OCI-LY7 (cell line): Measurements from ENCODE around the gene SPRN. TPM values are rescaled to one million over a fixed set of nuclear protein-coding genes. Genes with fewer than 3 reads are reported as not detected.

Source experiments
- BruUV-seq: library from RNA; stranded (reverse); fragments of 400-500 nt; replicated peaks from 2 replicates; lab custom pipeline; 2021; lab: Mats Ljungman, UMichigan
- CTCF ChIA-PET: fragments of 300-600 bp; sonication (Branson Sonifier 250); formaldehyde crosslinking; loops from one replicate; lab custom pipeline; 2022; ENCODE audit warnings: antibody characterized with exemption; ENCODE audit not compliant: unreplicated experiment; lab: Charles Lee
- POLR2A ChIA-PET: fragments of 300-600 bp; sonication (Branson Sonifier 250); formaldehyde crosslinking; loops from one replicate; lab custom pipeline; 2022; ENCODE audit warnings: antibody characterized with exemption; lab: Charles Lee
- DNase-seq: peaks from one replicate; pipeline ENCODE4 v3.0.0-alpha.2; 2015; ENCODE audit warnings: low spot score
- H2AFZ ChIP-seq: fragments of 200-600 bp; sonication (generic), shearing (Covaris generic); 2 replicates; pipeline ENCODE4 v1.6.1; 2014; ENCODE audit warnings: mild to moderate bottlenecking, antibody characterized with exemption, low read length, moderate library complexity
- H3K27ac ChIP-seq: fragments of 200-600 bp; sonication (generic); 2 replicates; pipeline ENCODE4 v1.5.1; 2014; ENCODE audit warnings: mixed run types, low read depth, mild to moderate bottlenecking, moderate library complexity, low read length, inconsistent platforms; ENCODE audit not compliant: poor library complexity, severe bottlenecking
- H3K36me3 ChIP-seq: fragments of 200-600 bp; sonication (generic); 2 replicates; pipeline ENCODE4 v1.6.1; 2014; ENCODE audit warnings: mild to moderate bottlenecking, antibody characterized with exemption, low read length, moderate library complexity, mixed read lengths; ENCODE audit not compliant: insufficient read depth
- H3K4me1 ChIP-seq: fragments of 200-600 bp; sonication (generic); 2 replicates; pipeline ENCODE4 v1.5.1; 2014; ENCODE audit warnings: mild to moderate bottlenecking, low read length; ENCODE audit not compliant: insufficient read depth, poor library complexity, severe bottlenecking
- H3K4me2 ChIP-seq: fragments of 200-600 bp; sonication (generic); 2 replicates; pipeline ENCODE4 v1.6.1; 2014; ENCODE audit warnings: mild to moderate bottlenecking, low read length
- H3K4me3 ChIP-seq: fragments of 200-600 bp; sonication (generic); 2 replicates; pipeline ENCODE4 v1.5.1; 2014; ENCODE audit warnings: mild to moderate bottlenecking, low read depth, low read length; ENCODE audit not compliant: poor library complexity, severe bottlenecking
- H3K79me2 ChIP-seq: fragments of 200-600 bp; sonication (generic); 2 replicates; pipeline ENCODE4 v1.6.1; 2016; ENCODE audit warnings: low read depth, mild to moderate bottlenecking, low read length, moderate library complexity, mixed read lengths; ENCODE audit not compliant: insufficient read depth
- H3K9me2 ChIP-seq: fragments of 200-600 bp; sonication (generic); 2 replicates; pipeline ENCODE4 v1.6.1; 2016; ENCODE audit warnings: mild to moderate bottlenecking, low read length, mixed read lengths; ENCODE audit not compliant: insufficient read depth
- H3K9me3 ChIP-seq: fragments of 200-600 bp; sonication (generic); 2 replicates; pipeline ENCODE4 v1.6.1; 2014; ENCODE audit warnings: mild to moderate bottlenecking, mixed run types, low read length, mixed read lengths
- H4K20me1 ChIP-seq: fragments of 200-600 bp; sonication (generic); 2 replicates; pipeline ENCODE4 v1.6.1; 2014; ENCODE audit warnings: mild to moderate bottlenecking, antibody characterized with exemption, low read length, moderate library complexity, mixed read lengths; ENCODE audit not compliant: insufficient read depth
- EZH2phosphoT487 ChIP-seq: fragments of 200-600 bp; sonication (generic); IDR thresholded peaks from 2 replicates; pipeline ENCODE4 v1.6.1; 2018; ENCODE audit warnings: low read depth, borderline replicate concordance, mild to moderate bottlenecking, mixed run types, antibody characterized with exemption, low read length, moderate library complexity, mixed read lengths
- intact Hi-C: fragments of 100-400 bp; cut with micrococcal nuclease; formaldehyde crosslinking; loops from one replicate; pipeline ENCODE4 v1.10.0; 2022; ENCODE audit not compliant: unreplicated experiment
- total RNA-seq, 2 experiments: library from RNA; depleted of rRNA in 1 of 2; stranded (reverse); fragments of >200 nt in 1 of 2; shearing (Covaris generic) in 1 of 2; gene quantifications; 2 replicates each; pipeline ENCODE4 v1.2.3, GENCODE V29; 2014 to 2022
- TF ChIP-seq, protein P1 (sequence below): fragments of 200-600 bp; sonication (generic); conservative IDR thresholded peaks from 2 replicates; pipeline ENCODE4 v1.5.1; 2014; ENCODE audit warnings: mild to moderate bottlenecking, antibody characterized with exemption, low read length, moderate library complexity, mixed read lengths

SPRN gene
- total RNA-seq, 2 experiments from 2014 or later = not detected

DNA sequence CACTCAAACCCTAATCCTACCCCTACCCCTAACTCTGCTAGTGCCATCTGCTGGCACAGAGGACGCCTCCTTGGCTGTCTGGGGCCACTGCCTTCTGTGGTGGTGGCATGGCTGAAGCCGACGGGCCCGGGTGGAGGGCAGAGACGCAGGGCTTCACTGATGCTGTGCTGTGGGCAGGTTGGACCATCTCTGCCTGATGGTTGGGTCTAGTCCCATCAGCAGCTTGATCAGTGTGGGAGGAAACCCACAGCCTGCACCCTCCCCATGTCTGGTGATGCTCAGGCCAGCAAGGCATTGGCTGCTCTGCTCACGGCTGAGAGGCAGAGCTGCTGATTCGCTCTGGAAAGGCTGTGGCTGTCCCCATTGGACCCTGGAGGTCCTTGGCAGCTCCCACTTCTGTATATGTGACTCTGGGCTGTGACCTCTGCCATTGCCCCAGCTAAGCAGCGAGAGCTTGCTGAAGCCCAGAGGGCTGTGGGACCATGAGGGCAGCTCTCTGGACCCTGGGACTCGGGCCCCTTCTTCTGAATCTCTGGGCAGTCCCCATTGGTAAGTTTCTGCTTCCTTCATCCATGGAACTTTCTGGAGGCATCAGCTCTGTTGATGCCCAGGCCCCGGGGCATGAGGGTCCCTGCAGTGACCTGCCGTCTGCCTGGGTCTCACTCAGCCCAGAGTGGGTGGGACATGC, 29.2 kb upstream of the SPRN start, which contains the start of gene SCART1:
Gene SCART1 (plus strand): TSS at position 430 of the 688 bp plus-strand sequence. CDS start 53 bp downstream, at position 483.
- Histone ChIP-seq H4K20me1 (no peaks in the 10 kb centered on the region), H3K4me1 (no peaks in the 10 kb centered on the region), H3K9me2 (no peaks in the 10 kb centered on the region), H3K4me3 (no peak within 1 kb of the TSS), H3K4me2 (no peak within 1 kb of the TSS), H3K79me2 (no peaks in the 10 kb centered on the region), H3K36me3 (no peaks in the 10 kb centered on the region), H2AFZ (no peak within 1 kb of the TSS), H3K9me3 (peaks cover 9% of the 10 kb centered on the region; the same call in 1 of the 2 replicates), H3K27ac (no peak within 1 kb of the TSS)
- DNase-seq = no peak
- TF ChIP-seq EZH2phosphoT487 = no peak
- TF ChIP-seq, protein P1, sequence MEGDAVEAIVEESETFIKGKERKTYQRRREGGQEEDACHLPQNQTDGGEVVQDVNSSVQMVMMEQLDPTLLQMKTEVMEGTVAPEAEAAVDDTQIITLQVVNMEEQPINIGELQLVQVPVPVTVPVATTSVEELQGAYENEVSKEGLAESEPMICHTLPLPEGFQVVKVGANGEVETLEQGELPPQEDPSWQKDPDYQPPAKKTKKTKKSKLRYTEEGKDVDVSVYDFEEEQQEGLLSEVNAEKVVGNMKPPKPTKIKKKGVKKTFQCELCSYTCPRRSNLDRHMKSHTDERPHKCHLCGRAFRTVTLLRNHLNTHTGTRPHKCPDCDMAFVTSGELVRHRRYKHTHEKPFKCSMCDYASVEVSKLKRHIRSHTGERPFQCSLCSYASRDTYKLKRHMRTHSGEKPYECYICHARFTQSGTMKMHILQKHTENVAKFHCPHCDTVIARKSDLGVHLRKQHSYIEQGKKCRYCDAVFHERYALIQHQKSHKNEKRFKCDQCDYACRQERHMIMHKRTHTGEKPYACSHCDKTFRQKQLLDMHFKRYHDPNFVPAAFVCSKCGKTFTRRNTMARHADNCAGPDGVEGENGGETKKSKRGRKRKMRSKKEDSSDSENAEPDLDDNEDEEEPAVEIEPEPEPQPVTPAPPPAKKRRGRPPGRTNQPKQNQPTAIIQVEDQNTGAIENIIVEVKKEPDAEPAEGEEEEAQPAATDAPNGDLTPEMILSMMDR = no peak
- ChIA-PET CTCF (no interaction called here), POLR2A (interaction anchor here (0.7 kb wide), 1 partner anchor 10 kb away, joined by 3 read pairs; no protein-coding TSS in a partner anchor)
- BruUV-seq = no TSS peak
- intact Hi-C loops = no loop called here

DNA sequence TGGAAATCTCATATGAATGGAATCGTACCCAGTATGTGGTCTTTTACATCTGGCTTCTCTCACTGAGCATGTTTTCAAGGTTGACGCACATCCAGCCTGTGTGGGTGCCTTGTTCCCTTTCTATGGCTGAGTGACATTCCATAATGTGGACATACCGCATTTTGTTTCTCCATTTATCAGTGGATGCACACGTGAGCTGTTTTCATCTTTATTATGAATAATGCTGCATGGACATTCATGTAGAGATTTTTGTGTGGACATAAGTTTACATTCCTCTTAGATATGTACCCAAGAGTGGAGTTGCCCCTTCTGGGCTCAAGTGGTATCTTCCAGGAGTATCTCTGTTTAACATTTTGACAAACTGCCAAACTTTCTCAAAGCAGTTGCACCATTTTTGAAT, 28.0 kb upstream of the SPRN start:
- TF ChIP-seq, protein P1 = no peak
- DNase-seq = no peak
- Histone ChIP-seq H3K4me1 (no peaks in the 10 kb centered on the region), H3K36me3 (no peaks in the 10 kb centered on the region), H3K4me3 (no peak overlapping the region), H3K79me2 (no peaks in the 10 kb centered on the region), H4K20me1 (no peaks in the 10 kb centered on the region), H2AFZ (no peak overlapping the region), H3K4me2 (no peak overlapping the region), H3K9me3 (peaks cover 18% of the 10 kb centered on the region; the same call in 1 of the 2 replicates), H3K27ac (no peak overlapping the region), H3K9me2 (no peaks in the 10 kb centered on the region)
- CTCF ChIA-PET = no interaction called here
- no TSS peak for BruUV-seq
- intact Hi-C loops = no loop called here
- POLR2A ChIA-PET = no interaction called here

DNA sequence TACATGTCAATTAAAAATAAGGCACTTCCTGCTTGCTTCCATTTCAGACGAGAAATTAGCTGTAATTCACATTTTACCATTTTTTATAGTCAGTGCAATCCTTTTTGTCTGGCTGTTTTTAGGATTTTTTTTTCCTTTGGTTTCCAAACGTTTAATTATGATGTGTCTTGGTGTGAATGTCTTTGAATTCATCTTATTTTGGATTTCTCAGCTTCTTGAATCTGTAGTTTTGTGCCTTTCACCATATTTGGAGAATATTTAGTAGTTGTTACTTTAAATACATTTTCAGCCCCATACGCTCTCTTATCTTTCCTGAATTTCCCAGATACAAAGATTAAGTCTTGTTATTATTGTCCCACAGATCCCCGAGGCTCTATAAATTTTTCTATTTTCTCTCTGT, 26.9 kb upstream of the SPRN start:
- no TSS peak for BruUV-seq
- no peaks in the 10 kb centered on the region for H3K79me2 ChIP-seq
- POLR2A ChIA-PET = no interaction called here
- TF ChIP-seq EZH2phosphoT487 = no peak
- TF ChIP-seq, protein P1 = no peak
- no peaks in the 10 kb centered on the region for H3K4me1 ChIP-seq
- H3K27ac ChIP-seq = no peak overlapping the region
- H2AFZ ChIP-seq = no peak overlapping the region
- H3K9me3 ChIP-seq = peaks cover 18% of the 10 kb centered on the region; the same call in 1 of the 2 replicates
- intact Hi-C loops = no loop called here
- no peaks in the 10 kb centered on the region for H3K9me2 ChIP-seq
- no peaks in the 10 kb centered on the region for H4K20me1 ChIP-seq
- H3K4me3 ChIP-seq = no peak overlapping the region
- no peaks in the 10 kb centered on the region for H3K36me3 ChIP-seq
- H3K4me2 ChIP-seq = no peak overlapping the region
- CTCF ChIA-PET = no interaction called here
- DNase-seq = no peak
